GM12875 (cell line): ENCODE data around the gene MEN1.

Experiments
- H3K4me3 ChIP-seq: one replicate; pipeline ENCODE4 v1.5.1; 2011; ENCODE audit warnings: low read depth, low read length, control low read depth
- CTCF ChIP-seq: IDR thresholded peaks from 2 replicates; pipeline ENCODE4 v1.5.1; 2011; ENCODE audit warnings: low read depth, mild to moderate bottlenecking, control low read depth, inconsistent platforms, low read length, moderate library complexity, borderline replicate concordance; ENCODE audit not compliant: insufficient read depth

Gene MEN1

DNA sequence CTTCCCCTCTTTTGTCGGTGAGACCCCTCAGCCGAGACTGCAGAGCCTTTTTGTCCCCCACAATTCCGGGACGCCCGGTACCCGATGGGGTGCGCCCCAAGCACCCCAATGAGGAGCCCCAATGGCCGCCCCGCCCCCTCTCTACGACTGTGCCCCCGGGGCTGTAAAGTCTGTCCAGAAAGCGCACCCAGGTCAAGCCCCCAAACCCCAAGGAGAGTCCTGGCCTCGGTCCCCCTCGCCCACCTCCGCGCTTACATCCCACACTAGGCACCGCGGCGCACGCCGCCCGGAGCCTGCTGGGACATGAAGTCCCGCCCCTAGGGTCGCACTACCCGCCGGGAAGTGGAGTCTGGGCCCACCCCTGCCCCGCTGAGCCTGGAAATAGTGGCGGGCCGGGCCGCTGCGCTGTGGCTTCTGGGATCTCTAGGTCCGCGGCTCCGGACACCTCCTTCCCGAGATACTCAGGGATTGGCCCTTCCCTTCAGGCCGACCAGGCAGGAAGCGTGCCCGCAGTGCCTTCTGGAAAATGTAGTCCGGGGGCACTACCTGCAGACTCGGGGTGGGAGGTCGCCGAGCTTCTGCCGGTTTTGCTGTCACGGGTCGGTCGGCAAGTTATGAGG lies at the start of gene MEN1:
Gene MEN1, minus strand, starts transcription at position 281 of the 620 bp plus-strand sequence. CDS start 442 bp downstream, outside the sequence.
- TF ChIP-seq CTCF = no peak
- H3K4me3 ChIP-seq = peak within 1 kb of the TSS; percentile 81

DNA sequence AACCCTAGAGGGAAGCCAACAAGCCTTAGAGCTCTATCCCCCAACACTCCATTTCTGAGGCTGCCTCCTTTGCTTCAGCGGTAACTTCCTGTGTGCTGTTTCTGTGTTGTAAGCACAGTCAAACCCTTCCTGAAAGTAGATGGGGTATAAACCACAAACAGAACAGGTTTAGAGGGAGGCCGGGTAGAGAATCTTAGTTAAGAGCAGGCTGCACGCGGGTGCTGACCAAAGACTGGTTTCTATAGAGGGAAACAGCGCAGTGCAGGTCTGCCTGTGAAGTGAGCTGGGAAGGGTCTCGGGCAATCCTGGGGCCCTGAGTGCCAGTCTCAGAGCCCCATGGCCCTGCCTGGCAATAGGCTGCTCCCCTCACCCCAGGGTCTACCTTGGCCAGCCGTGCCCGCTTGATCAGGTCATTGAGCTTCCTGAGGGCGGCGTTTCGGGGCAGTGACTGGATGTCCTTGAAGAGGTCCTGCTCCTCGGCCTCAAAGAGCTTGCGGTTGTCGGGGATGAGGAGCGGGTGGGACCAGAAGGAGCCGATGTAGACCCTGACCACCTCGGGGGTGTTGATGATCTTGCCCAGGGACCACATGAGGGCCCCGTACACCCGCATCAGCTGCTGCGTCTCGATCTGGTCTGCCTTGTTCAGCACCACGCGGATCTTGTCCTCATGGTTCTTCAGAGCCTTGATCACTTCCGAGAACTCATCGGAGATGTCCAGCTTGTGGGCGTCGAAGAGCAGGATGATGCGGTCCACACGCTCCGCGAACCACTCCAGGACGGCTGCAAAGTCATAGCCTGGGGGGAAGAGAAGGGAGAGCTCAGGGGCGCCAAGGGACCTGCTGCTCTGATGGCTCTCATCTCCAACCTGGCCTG lies 49.4 kb upstream of the MEN1 start:
- TF ChIP-seq CTCF = no peak
- H3K4me3 ChIP-seq = peak overlapping the region; percentile 19

- no peak for TF ChIP-seq CTCF
- peak overlapping the region; percentile 23 for H3K4me3 ChIP-seq
Observed at GRCh38 chr11:64858467-64859263, 48.3 kb upstream of the MEN1 start.

DNA sequence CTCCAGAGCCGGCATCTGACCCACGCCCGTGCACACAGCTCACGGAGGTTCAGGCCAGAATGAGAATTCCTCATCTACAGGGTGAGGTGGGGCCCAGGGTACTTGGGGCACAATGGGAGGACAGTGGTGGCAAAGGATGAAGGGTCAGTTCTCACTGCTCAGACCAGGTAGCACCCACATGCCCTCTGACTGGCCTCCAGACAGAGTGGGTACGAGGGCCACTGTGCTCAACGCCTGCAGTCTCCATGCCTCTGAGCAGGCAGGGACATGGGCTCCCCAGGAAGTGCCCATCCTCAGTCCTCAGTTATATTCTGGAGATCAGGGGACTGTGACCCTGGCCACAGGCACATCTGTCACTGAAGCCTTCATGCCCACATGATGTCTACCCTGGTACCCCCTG lies 47.1 kb upstream of the MEN1 start:
- H3K4me3 ChIP-seq = no peak overlapping the region
- TF ChIP-seq CTCF = no peak

DNA sequence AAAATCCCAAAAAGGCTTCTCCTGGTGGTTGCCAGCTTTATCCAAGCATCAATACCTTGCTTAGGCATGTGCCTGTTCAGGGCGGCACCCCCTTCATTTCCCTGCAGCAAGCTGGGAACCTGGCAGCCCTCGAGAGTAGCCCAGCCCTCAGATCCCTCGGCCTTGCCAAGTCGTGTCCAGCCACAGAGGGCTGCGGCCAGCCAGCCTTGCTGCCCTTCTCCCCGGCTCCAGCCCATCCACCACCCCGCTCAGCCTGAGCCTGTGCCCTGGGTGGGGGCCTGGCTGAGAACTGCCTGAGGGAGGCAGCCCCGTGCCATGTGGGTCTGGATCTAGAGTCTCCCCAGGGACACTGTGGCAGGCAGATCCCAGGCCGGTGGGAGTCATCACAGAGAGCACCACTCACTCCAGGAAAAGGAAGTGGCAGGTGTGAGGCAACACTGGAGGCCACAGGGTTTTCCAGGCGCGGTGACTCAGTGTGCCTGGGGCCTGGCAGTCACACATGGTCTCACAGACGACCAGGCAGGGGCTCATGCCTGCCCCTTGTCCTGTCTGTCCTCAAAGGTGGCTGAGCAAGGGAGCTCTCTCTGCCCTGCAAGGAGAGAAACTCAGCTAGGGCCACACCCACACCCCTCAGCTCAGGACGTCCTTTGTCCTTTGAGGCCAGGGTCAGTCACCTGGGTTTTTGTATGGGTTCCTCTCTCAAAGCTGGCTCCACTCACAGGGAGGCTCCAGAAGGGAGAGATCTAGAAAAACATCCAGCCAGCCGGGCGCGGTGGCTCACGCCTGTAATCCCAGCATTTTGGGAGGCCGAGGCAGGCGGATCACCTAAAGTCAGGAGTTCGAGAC lies 46.3 kb upstream of the MEN1 start:
- no peak for TF ChIP-seq CTCF
- no peak overlapping the region for H3K4me3 ChIP-seq

- no peak for TF ChIP-seq CTCF
- no peak overlapping the region for H3K4me3 ChIP-seq
Observed at GRCh38 chr11:64855596-64856304, 45.4 kb upstream of the MEN1 start.
